ENCODE data around the gene STPG3. TPM values are rescaled to one million over a fixed set of nuclear protein-coding genes. Genes with fewer than 3 reads are reported as not detected.
A peak's percentile ranks its signal among the peaks of the same experiment; 100 is the strongest.

Gene STPG3
- total and polyA plus RNA-seq, 2 experiments from 2014 or later, result not detected

GRCh38 chr9:137233143-137233980, 17.7 kb upstream of the STPG3 start:
- peaks cover 13% of the 10 kb centered on the region; the same call in 2 of the 3 replicates for H3K4me1 Mint-ChIP-seq
- H3K27ac Mint-ChIP-seq, result no peak overlapping the region
- no peak overlapping the region for H2AFZ ChIP-seq
- H3K4me1 ChIP-seq (ENCODE audit: insufficient read depth), result peaks cover 10% of the 10 kb centered on the region; the same call in 1 of the 2 replicates
- ATAC-seq, result no peak
- H3K36me3 ChIP-seq (ENCODE audit: insufficient read depth), result no peaks in the 10 kb centered on the region
- no peak overlapping the region for H3K4me2 ChIP-seq
- H3K4me3 ChIP-seq, result no peak overlapping the region
- H3K27me3 ChIP-seq (ENCODE audit: insufficient read depth), result no peaks in the 10 kb centered on the region
- DNase-seq (ENCODE audit: low spot score), result no peak
- H3F3A ChIP-seq (replicated peaks; ENCODE audit: low read depth), result no peaks in the 10 kb centered on the region
- no peaks in the 10 kb centered on the region for H3K9me2 ChIP-seq (ENCODE audit: insufficient read depth)
- no peaks in the 10 kb centered on the region for H4K20me1 ChIP-seq (replicated peaks; ENCODE audit: insufficient read depth)
- TF ChIP-seq REST (IDR thresholded peaks at IDR 0.05; ENCODE audit: unreplicated experiment) (no peak), EZH2 (IDR thresholded peaks at IDR 0.05; ENCODE audit: low read depth, unreplicated experiment) (no peak), STAT1 (IDR thresholded peaks at IDR 0.05; ENCODE audit: unreplicated experiment) (no peak), ZNF331 (CRISPR knock-in tag; IDR thresholded peaks at IDR 0.05; ENCODE audit: low read depth) (no peak), ETS1 (IDR thresholded peaks at IDR 0.05) (no peak), CTCF (conservative IDR thresholded peaks at IDR 0.05; ENCODE audit: low read depth in 2 of 2) (peak in 1 of 2 experiments; percentile 28; a peak in 2 of 4 replicates), EZH2phosphoT487 (IDR thresholded peaks at IDR 0.05; ENCODE audit: unreplicated experiment) (no peak), POLR2AphosphoS5 (IDR thresholded peaks at IDR 0.05; ENCODE audit: low read depth) (no peak)
- H3K4me3 Mint-ChIP-seq, result no peak overlapping the region
- H3K27ac ChIP-seq (ENCODE audit: low read depth), result no peak overlapping the region
- no peaks in the 10 kb centered on the region for H3K9me3 Mint-ChIP-seq
- H3K36me3 Mint-ChIP-seq (ENCODE audit: low read depth), result no peaks in the 10 kb centered on the region
- H3K27me3 Mint-ChIP-seq (ENCODE audit: insufficient read depth, low read depth, poor library complexity), result peaks cover 8% of the 10 kb centered on the region
- no peaks in the 10 kb centered on the region for H3K79me2 ChIP-seq (replicated peaks; ENCODE audit: insufficient read depth)

Measured in GM23338 (cell line).